Thyroid gland (tissue), 4 donors: ENCODE data around the gene MS4A7.

Experiments
- POLR2A ChIP-seq, 2 donors: fragments of 450-650 bp; IDR thresholded peaks; one replicate each; pipeline ENCODE4 v1.6.1; 2017; ENCODE audit warnings: antibody characterized with exemption in 2 of 2, mild to moderate bottlenecking in 2 of 2, moderate library complexity in 1 of 2
- TF ChIP-seq, protein P1 (sequence below), 6 experiments: fragments of 200-600 bp in 3 of 6; fragments of 450-650 bp in 3 of 6; sonication (generic) in 3 of 6; IDR thresholded peaks; one replicate each; pipeline ENCODE4 v1.5.1; 2016 to 2019; ENCODE audit warnings: antibody characterized with exemption in 6 of 6, mild to moderate bottlenecking in 2 of 6, inconsistent platforms in 1 of 6, moderate library complexity in 1 of 6

DNA sequence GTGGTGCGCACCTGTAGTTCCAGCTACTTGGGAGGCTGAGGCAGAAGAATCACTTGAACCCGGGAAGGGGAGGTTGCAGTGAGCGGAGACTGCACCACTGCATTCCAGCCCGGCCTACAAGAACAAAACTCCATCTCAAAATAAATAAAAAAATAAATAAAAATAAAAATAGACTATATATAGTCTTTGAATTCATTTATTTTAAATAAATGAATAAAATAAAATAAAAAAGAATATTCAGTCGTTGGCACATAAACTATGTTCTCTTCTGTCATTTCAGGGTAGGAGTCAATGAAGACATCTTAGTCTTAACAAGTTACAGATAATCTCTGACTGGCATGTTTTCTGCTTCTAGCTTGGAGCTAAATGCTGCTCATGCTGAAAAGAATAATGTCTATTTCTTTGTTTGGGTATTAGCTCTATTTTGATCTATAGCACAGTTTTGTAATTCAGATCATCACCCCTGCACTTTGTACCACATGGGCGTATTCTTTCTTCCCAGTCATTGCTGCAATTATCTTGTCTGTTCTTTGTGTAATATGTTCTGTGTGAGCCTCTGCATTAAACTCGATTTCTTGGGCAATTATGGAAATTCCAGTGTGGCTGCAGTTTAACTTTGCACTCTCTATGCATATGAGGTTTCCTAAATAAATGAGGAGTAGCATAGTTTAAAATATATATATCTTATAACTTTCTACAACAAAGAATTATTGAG, 16.5 kb downstream of the MS4A7 start:
- TF ChIP-seq, protein P1, sequence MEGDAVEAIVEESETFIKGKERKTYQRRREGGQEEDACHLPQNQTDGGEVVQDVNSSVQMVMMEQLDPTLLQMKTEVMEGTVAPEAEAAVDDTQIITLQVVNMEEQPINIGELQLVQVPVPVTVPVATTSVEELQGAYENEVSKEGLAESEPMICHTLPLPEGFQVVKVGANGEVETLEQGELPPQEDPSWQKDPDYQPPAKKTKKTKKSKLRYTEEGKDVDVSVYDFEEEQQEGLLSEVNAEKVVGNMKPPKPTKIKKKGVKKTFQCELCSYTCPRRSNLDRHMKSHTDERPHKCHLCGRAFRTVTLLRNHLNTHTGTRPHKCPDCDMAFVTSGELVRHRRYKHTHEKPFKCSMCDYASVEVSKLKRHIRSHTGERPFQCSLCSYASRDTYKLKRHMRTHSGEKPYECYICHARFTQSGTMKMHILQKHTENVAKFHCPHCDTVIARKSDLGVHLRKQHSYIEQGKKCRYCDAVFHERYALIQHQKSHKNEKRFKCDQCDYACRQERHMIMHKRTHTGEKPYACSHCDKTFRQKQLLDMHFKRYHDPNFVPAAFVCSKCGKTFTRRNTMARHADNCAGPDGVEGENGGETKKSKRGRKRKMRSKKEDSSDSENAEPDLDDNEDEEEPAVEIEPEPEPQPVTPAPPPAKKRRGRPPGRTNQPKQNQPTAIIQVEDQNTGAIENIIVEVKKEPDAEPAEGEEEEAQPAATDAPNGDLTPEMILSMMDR (IDR thresholded peaks at IDR 0.05), result no peak
- TF ChIP-seq POLR2A (IDR thresholded peaks at IDR 0.05), result no peak
